GM23248 (cell line): ENCODE measurements around the gene WLS.

Experiments
- EZH2 ChIP-seq: fragments of 200-600 bp; sonication (generic); IDR thresholded peaks from 2 replicates; pipeline ENCODE4 v1.6.1; 2018; ENCODE audit warnings: antibody characterized with exemption, mild to moderate bottlenecking; ENCODE audit not compliant: insufficient read depth, poor library complexity, severe bottlenecking
- EZH2phosphoT487 ChIP-seq: fragments of 200-600 bp; sonication (generic); IDR thresholded peaks from 2 replicates; pipeline ENCODE4 v1.6.1; 2018; ENCODE audit warnings: antibody characterized with exemption, moderate library complexity, mild to moderate bottlenecking, low read depth; ENCODE audit not compliant: insufficient read depth

GRCh38 chr1:68183895-68184294 is 48.4 kb downstream of the WLS start:
- no peak for TF ChIP-seq EZH2
- no peak for TF ChIP-seq EZH2phosphoT487
